T-helper 2 cell treated with Interferon-gamma antibody and Interleukin-4, amounts not matched to agents 5 μg/mL and 100 μg/mL, for 36 hours (primary cell): ENCODE results near the gene C1QTNF6.

ENCODE experiments used
- DNase-seq: peaks from one replicate; pipeline ENCODE4 v3.0.0; 2021; ENCODE audit warnings: low spot score
- H3K27ac Mint-ChIP-seq: one replicate; pipeline ENCODE4 v1.8.0; 2021; ENCODE audit warnings: mild to moderate bottlenecking, mixed read lengths
- H3K27me3 Mint-ChIP-seq: one replicate; pipeline ENCODE4 v1.8.0; 2021; ENCODE audit warnings: low read depth, mixed read lengths
- H3K36me3 Mint-ChIP-seq: one replicate; pipeline ENCODE4 v1.8.0; 2021; ENCODE audit warnings: low read depth, mixed read lengths
- H3K4me1 Mint-ChIP-seq: one replicate; pipeline ENCODE4 v1.8.0; 2021; ENCODE audit warnings: low read depth, mixed read lengths
- H3K4me3 Mint-ChIP-seq: one replicate; pipeline ENCODE4 v1.8.0; 2022; ENCODE audit warnings: mild to moderate bottlenecking, moderate library complexity, mixed read lengths
- H3K9me3 Mint-ChIP-seq: one replicate; pipeline ENCODE4 v1.8.0; 2021; ENCODE audit warnings: mixed read lengths

The C1QTNF6 gene

DNA sequence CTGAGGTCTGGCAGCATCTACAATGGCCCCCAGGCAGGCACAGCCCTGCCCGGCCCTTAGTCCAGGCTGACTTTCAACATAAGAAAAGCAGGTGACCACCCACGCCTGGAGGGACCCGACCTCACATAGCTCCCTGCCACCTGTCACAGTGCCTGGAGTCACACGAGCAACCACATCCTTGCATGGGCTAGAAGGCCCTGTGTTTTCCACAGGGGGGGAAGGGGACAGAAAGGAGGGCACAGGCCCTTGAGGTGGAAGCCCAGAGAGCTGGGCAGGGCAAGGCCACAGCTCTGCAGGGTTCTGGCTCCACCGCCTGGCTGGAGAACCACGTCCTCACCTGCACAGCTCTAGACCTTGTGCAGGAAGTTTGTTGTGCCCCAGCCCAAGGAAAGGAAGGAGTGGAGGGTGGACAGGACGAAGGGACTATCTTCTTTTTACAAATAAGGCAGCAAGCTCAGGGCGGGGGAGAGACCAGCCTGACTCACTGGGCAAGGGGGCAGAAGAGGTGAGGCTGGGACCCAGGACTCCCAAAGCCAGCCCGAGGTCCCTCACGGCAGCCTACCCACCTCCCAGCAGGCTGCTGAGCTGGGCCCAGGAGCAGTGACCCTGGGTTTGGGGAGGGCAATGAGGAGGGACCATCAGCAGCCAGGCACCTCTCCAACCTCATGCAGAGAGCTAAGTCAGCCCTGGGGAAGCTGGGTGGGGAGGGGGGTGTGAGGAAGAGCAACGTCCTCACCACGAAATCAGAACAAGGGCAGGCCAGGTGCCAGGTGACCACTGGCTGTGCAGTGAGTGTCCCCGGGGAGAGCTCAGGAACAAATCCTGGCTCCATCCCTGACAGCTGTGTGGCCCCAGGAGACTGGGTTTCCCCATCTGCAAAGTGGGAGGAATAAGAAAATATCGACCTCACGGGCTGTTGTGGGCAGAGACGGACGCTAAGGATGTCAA, 4.3 kb downstream of the C1QTNF6 start:
- peaks cover 34% of the 10 kb centered on the region for H3K4me1 Mint-ChIP-seq
- H3K27ac Mint-ChIP-seq, result peak overlapping the region; percentile 56
- no peak for DNase-seq
- H3K36me3 Mint-ChIP-seq, result no peaks in the 10 kb centered on the region
- H3K4me3 Mint-ChIP-seq, result no peak overlapping the region
- no peaks in the 10 kb centered on the region for H3K27me3 Mint-ChIP-seq
- H3K9me3 Mint-ChIP-seq, result no peaks in the 10 kb centered on the region

DNA sequence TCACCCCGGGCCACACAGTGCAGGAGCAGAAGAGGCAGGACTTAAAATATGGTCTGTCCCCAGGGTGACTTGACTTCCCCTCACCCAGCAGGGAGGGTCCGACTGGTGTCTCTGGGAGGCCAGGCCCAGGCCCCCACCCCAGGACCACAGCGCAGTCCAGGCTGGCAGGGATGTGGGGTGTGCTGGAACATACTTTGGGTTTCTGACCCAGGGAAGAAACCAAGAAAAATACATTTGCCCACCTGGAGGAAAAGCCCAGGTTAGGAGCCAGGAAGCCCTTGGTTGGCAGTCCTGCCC, 5.2 kb downstream of the C1QTNF6 start:
- Mint-ChIP-seq H3K4me1 (peaks cover 32% of the 10 kb centered on the region), H3K27me3 (no peaks in the 10 kb centered on the region), H3K4me3 (no peak overlapping the region), H3K36me3 (no peaks in the 10 kb centered on the region), H3K27ac (no peak overlapping the region), H3K9me3 (no peaks in the 10 kb centered on the region)
- DNase-seq, result no peak

DNA sequence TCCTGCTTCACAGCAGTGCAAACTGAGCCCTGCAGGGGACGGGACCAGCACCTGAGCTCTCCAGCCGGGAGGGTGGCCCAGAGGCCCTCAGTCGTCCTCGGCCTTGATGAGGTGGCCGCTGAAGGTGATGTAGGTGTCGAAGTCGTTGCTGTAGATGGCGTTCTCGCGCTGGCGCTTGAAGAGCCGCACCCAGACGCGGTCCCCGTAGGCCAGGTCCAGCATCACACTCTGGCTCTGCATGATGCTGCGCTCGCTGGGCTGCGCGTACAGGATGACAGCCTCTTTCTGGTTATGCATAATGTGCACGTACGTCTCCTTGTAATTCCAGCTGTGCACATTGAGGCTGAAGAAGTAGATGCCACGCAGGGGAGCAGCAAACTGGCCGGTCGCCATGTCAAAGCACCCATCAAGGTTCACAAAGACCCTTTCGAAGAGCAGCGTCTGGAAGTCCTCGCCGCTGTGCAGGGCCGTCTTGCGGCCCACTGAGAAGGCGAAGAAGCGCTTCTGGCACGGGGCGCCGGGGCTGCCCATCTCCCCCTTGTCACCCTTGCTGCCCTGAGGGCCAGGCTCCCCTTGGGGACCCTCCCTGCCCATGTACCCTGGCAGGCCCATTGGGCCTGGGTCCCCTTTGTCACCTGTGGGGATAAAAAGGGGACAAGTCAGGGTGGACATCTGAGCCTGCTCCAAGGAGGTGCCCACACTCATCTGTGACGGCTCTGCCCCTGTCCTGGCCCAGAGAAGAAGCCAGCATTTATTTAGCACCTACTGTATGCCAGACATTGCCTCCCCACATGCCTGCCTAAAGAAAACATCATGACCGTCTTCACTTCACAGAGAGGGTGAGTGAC, 5.7 kb downstream of the C1QTNF6 start:
- Mint-ChIP-seq H3K4me3 (no peak overlapping the region), H3K36me3 (no peaks in the 10 kb centered on the region), H3K9me3 (no peaks in the 10 kb centered on the region), H3K27me3 (peaks cover 3% of the 10 kb centered on the region), H3K4me1 (peaks cover 30% of the 10 kb centered on the region), H3K27ac (no peak overlapping the region)
- DNase-seq, result no peak

DNA sequence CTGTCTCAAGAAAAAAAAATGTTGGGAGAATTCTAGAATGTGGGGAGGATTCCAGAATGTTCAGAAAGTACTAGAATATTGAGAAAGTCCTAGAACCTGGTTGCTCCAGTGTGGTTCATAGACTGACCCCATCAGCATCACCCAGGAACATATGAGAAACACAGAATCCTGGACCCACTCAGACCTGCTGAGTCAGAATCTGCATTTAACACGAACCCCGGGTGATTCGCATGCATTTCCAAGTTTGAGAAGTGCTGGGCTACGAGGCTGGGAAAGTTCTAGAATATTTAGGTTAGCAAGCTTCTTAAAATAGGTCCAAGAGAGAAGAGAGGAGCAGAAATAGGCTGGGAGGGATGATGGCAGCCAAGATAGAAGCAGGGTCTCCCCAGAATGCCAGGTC, 6.4 kb downstream of the C1QTNF6 start:
- Mint-ChIP-seq H3K4me3 (no peak overlapping the region), H3K27me3 (peaks cover 3% of the 10 kb centered on the region), H3K9me3 (no peaks in the 10 kb centered on the region), H3K36me3 (no peaks in the 10 kb centered on the region), H3K27ac (no peak overlapping the region), H3K4me1 (peaks cover 26% of the 10 kb centered on the region)
- no peak for DNase-seq

DNA sequence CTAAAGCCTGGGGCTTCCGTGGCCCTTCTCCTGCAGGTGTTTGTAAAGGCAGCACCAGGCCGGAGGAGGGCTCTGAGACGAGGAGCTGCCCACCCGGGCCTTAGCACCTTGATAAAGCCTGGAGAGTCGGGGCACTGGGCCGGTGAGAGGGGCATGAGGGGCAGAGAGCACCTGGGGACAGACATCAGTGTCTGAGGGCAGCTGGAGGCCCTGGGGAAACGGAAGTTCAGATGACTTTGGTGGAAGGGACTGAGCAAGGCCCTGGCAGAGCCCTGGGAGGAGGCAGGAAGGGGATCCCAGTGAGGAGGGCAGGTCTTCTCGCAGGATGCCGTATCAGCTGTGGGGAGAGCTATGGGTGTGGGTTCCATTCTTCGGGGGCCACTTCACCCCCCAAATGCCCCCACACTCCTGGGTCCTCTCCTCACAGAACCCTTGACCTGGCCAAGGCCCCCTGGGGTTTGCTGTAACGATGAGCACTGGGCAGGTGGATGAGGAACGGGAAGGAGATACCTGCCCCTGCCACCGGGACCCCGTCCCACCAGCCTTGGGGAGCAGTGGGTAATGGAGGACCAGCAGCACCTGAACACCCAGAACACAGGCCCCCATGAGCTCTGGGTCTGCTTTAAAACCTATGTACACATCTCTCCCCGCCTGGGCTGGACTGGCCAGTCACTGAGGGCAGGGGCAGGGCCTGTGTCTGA, 7.4 kb downstream of the C1QTNF6 start:
- no peaks in the 10 kb centered on the region for H3K9me3 Mint-ChIP-seq
- no peak for DNase-seq
- H3K4me1 Mint-ChIP-seq, result peaks cover 19% of the 10 kb centered on the region
- peak overlapping the region; percentile 49 for H3K27ac Mint-ChIP-seq
- no peak overlapping the region for H3K4me3 Mint-ChIP-seq
- H3K36me3 Mint-ChIP-seq, result no peaks in the 10 kb centered on the region
- peaks cover 3% of the 10 kb centered on the region for H3K27me3 Mint-ChIP-seq

DNA sequence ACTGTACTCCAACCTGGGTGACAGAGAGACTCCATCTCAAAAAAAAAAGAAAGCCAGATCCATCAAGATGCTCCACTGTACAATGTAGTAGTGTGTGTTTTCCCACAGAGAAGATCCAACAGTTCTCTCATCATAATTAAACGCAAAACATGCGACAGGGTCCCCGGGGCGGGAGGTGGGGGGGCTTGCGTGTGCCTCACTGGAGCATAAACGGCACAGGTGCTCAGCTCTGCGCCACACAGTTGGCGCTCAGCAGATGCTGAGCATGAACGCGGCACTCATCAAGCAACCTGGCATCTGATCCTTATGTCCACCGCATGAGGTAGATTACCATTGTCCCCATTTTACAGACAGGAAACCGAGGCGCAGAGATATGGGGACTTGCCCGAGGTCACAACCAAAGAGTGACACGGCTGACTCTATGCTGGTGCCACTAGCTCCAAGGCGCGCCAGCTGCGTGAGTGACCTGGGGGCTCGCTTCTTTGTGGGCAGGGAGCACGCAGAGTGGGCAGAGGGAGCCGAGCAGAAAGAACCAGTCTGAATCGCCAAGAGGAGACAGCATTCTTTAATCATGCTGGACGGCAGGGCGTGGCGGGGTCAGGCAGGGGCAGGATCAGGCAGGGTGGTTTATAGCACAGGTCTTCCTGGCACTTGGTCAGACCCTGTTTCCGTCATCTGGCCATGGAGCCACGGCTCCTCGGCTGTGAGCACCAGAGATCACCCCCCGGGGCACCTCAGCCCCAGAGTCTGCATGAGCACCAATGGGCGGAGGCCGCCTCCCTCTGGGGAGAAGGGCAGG, 8.2 kb downstream of the C1QTNF6 start:
- Mint-ChIP-seq H3K36me3 (no peaks in the 10 kb centered on the region), H3K4me1 (peaks cover 12% of the 10 kb centered on the region), H3K27ac (no peak overlapping the region), H3K4me3 (no peak overlapping the region), H3K27me3 (peaks cover 3% of the 10 kb centered on the region), H3K9me3 (no peaks in the 10 kb centered on the region)
- no peak for DNase-seq

DNA sequence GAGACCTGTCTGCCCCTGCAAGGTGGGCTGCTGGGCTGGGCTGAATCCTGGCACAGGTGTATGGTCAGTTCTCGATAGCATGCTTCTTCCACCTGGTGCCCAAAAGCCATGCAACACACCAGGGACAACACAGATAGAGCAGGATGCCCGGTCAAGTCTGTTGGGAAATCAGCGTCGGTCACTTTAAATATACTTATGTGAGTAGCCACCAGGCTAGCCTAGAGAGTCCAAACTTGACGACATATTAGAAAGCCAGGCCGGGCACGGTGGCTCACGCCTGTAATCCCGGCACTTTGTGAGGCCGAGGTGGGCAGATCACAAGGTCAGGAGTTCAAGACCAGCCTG, 8.9 kb downstream of the C1QTNF6 start:
- Mint-ChIP-seq H3K9me3 (no peaks in the 10 kb centered on the region), H3K36me3 (no peaks in the 10 kb centered on the region), H3K27me3 (peaks cover 3% of the 10 kb centered on the region), H3K4me1 (peaks cover 10% of the 10 kb centered on the region), H3K27ac (no peak overlapping the region), H3K4me3 (no peak overlapping the region)
- no peak for DNase-seq

DNA sequence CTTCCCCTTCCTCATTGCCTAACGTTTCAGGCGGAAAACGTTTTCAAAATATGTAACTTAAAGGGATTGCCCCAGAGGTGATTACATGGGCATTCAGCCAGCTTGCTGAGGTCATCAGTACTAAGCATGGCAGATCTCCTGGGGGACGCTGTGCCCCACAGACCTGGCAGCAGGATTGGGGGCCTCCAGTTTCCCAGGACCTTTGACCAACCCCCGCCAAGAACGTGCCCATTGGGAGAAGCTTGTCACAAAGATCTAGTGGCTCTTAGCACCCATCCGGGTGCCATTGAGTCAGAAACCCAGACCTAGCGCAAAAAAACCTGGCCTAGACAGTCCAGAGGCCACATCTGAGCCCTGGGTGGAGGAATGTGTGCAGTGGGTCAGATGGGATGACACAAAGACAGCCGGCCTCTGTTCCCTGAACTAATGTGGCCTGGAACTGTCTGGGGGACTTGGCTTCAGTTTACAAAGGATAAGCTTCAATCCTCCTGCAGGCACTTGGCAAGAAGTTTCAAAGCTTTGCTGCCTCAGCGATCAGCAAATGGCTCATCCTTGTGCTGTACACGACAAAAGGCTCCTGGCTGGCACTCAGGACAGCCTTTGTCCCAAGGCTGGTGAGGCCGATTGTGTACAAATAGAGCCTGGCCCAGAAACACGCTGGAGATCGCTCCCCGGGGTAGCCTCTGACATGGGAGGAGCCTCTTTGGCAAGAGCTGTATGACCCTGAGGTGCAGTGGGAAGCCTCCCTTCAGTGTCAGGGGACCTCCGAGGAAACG, 9.5 kb downstream of the C1QTNF6 start:
- H3K27ac Mint-ChIP-seq, result no peak overlapping the region
- no peaks in the 10 kb centered on the region for H3K9me3 Mint-ChIP-seq
- DNase-seq, result no peak
- peaks cover 3% of the 10 kb centered on the region for H3K27me3 Mint-ChIP-seq
- peaks cover 8% of the 10 kb centered on the region for H3K4me1 Mint-ChIP-seq
- H3K36me3 Mint-ChIP-seq, result no peaks in the 10 kb centered on the region
- no peak overlapping the region for H3K4me3 Mint-ChIP-seq

DNA sequence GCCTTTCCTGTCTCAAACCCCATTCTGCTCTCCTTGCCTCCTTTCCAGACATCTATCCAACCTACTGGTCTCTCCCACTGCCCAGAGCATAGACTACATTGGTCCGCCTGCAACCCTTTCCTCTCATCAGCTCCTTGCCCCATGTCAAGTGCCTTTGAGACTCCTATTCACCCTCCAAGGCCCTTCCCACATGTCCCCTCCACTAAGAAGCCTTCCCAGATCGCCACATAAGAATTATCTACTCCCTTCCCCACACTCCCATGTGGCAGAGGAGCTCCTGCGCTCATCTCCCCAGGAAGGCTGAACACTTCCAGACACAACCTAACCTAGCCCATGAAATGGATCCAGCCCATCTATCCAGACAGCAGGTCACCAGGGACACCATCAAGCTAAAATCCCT, 10.3 kb downstream of the C1QTNF6 start:
- Mint-ChIP-seq H3K36me3 (no peaks in the 10 kb centered on the region), H3K9me3 (no peaks in the 10 kb centered on the region), H3K4me3 (no peak overlapping the region), H3K27me3 (peaks cover 3% of the 10 kb centered on the region), H3K4me1 (peaks cover 3% of the 10 kb centered on the region), H3K27ac (no peak overlapping the region)
- no peak for DNase-seq

DNA sequence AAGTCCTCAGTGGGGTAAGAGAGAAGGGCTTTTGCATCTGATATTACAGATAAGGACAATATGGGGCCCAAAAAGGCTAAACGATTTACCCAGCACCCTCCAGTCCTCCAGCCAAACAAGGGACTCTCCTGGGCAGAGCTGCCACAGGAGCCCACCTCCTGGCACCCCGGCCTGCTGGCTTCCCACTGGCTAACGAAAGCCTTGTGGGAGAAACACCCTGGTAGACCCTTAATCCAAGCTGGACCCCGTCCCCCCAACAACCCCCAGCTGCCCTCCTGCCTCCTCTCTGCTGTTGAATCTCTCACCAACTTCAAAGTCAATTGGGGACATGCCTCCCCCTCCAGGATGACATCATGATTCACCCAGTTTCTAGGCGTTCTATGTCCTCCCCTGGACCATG, 10.8 kb downstream of the C1QTNF6 start:
- H3K36me3 Mint-ChIP-seq, result no peaks in the 10 kb centered on the region
- H3K4me1 Mint-ChIP-seq, result peaks cover 3% of the 10 kb centered on the region
- no peak overlapping the region for H3K4me3 Mint-ChIP-seq
- H3K27me3 Mint-ChIP-seq, result peaks cover 3% of the 10 kb centered on the region
- no peaks in the 10 kb centered on the region for H3K9me3 Mint-ChIP-seq
- peak overlapping the region; percentile 22 for H3K27ac Mint-ChIP-seq
- DNase-seq, result no peak

DNA sequence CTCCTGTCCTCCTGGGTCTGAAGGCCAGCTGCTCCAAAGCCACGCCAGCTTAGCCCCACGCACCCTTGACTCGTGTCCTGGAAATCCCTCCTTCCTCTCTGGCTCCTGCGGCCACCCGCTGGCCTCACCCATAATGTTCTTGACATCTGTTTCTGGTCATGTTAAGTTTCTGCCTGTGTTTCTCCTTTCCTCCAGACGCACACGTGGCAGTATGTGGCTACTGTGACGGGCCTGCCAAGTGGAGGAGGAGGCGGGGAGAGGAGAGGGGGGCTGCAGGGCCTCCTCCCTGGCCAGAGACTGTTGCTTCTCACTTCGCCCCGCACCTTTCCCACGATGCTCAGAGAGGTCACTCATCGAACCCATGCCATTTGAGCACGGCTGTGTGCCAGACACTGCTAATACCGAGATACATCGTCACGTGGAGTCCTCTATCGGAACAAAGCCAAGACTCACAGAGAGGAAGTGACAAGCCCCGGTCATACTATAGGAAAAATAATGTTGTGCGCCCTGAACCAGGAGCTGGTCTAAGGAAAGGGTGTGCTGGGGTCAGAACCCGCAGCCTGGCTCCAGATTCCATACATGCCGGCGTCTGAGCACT, 11.5 kb downstream of the C1QTNF6 start:
- Mint-ChIP-seq H3K27me3 (peaks cover 3% of the 10 kb centered on the region), H3K9me3 (no peaks in the 10 kb centered on the region), H3K27ac (no peak overlapping the region), H3K36me3 (no peaks in the 10 kb centered on the region), H3K4me3 (no peak overlapping the region), H3K4me1 (peaks cover 3% of the 10 kb centered on the region)
- no peak for DNase-seq

DNA sequence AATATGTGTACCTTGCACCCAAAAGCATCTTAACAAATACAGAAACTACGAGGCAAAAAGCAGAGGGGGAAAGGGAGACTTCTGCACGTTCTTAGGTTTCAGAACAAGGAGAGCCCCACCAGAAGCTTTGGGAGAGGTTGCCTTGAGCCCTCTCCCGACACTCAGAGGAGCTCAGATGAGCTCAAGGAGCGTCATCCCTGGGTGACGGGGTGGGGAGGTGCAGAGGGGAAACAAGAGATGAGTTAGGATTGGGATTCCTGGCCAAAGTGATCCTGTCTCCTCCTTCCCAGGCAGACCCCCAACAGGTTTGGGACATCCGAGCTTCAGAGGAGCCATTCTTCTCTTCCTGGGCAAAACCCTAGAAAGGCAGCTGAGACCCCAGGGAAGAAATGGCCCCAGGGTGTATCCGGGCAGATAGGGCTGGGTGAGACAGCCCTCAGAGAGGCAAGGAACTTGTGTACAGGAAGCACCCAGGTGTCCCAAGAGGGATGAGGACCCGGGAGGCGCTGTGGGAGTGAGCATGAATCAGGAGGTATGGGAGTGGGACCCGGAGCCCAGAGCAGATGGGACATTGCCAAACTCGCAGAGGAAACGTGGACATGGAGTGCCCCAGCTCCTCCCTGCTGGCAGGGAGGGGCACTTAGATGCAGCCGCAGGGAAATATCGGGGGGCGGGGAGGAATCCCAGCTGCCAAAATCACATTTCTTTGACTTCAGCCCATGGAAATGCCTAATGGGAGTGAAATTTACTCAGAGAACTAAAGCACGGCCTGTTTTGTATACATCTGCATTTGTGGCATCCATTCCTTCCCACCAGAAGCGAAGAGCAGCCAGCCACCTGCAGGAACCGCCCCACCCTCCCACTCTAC, 12.4 kb downstream of the C1QTNF6 start:
- Mint-ChIP-seq H3K27me3 (peaks cover 3% of the 10 kb centered on the region), H3K4me3 (no peak overlapping the region), H3K4me1 (peaks cover 3% of the 10 kb centered on the region), H3K9me3 (no peaks in the 10 kb centered on the region), H3K36me3 (no peaks in the 10 kb centered on the region), H3K27ac (no peak overlapping the region)
- no peak for DNase-seq
